K562 (cell line): Measurements from ENCODE around the gene MORC4. TPM values are rescaled to one million over a fixed set of nuclear protein-coding genes. Genes with fewer than 3 reads are reported as not detected.

Experiments
- ATAC-seq: fragments of 200-7000 bp; cut with Tn5 transposase; 3 replicates; pipeline ENCODE4 v1.9.1; 2020; ENCODE audit warnings: moderate library complexity
- BruUV-seq: library from RNA; stranded (reverse); fragments of 400-500 nt; replicated peaks from 2 replicates; lab custom pipeline; 2021; lab: Mats Ljungman, UMichigan
- CTCF ChIA-PET: fragments of 300-600 bp; formaldehyde crosslinking; extraction: SDS; loops from one replicate; lab custom pipeline; 2021; ENCODE audit warnings: low intra/inter-chr PET ratio; lab: Yijun Ruan, JAX
- POLR2A ChIA-PET: fragments of 300-600, 350-650 bp; sonication (Branson Sonifier 250); formaldehyde crosslinking; extraction: SDS; loops from one replicate; lab custom pipeline; 2021; ENCODE audit warnings: antibody characterized with exemption, inconsistent platforms; lab: Yijun Ruan, JAX
- DNase-seq, 4 experiments: peaks; one replicate each; pipeline versions ENCODE4 v3.0.0 to v3.0.0-alpha.2; 2011 to 2018; ENCODE audit warnings: low spot score in 3 of 4, mixed read lengths in 3 of 4; ENCODE audit errors: extremely low read depth in 1 of 4
- FAIRE-seq: peaks from 2 replicates; lab custom pipeline; 2011; peaks lifted over from hg19 to GRCh38; lab: Jason Lieb, UNC
- H2AFZ ChIP-seq: 2 replicates; pipeline ENCODE4 v1.6.0; 2011; ENCODE audit warnings: low read depth, low read length, control low read depth, inconsistent platforms
- H3K27ac ChIP-seq: fragments of 200-600 bp; 3 replicates; pipeline ENCODE4 v1.8.0; 2011; ENCODE audit warnings: low read depth, mild to moderate bottlenecking, control low read depth, inconsistent platforms, low read length, moderate library complexity, mixed read lengths; ENCODE audit errors: extremely low read depth
- H3K27me3 ChIP-seq, 2 experiments: fragments of 300-600 bp in 1 of 2; 2 replicates in 1 of 2; 3 replicates in 1 of 2; pipeline versions ENCODE4 v1.6.0 to v1.8.0; 2011; ENCODE audit warnings: inconsistent platforms in 2 of 2, low read length in 2 of 2, mild to moderate bottlenecking in 1 of 2, mixed read lengths in 1 of 2, moderate library complexity in 1 of 2; ENCODE audit not compliant: control insufficient read depth in 2 of 2, insufficient read depth in 2 of 2
- H3K36me3 ChIP-seq: fragments of 300-600 bp; 3 replicates; pipeline ENCODE4 v1.8.0; 2011; ENCODE audit warnings: mild to moderate bottlenecking, low read length, inconsistent platforms; ENCODE audit not compliant: control insufficient read depth, insufficient read depth
- H3K4me1 ChIP-seq, 2 experiments: fragments of 200-600 bp in 1 of 2; replicated peaks in 1 of 2; 2 replicates in 1 of 2; 3 replicates in 1 of 2; pipeline versions ENCODE4 v1.5.1 to v1.8.0; 2011; ENCODE audit warnings: inconsistent platforms in 2 of 2, low read length in 2 of 2, mild to moderate bottlenecking in 1 of 2, mixed read lengths in 1 of 2, moderate library complexity in 1 of 2; ENCODE audit not compliant: control insufficient read depth in 2 of 2, insufficient read depth in 2 of 2
- H3K4me2 ChIP-seq: 2 replicates; pipeline ENCODE4 v1.6.1; 2011; ENCODE audit warnings: low read length, control low read depth, inconsistent platforms, mixed read lengths; ENCODE audit not compliant: insufficient read depth
- H3K4me3 ChIP-seq: fragments of 200-600 bp; sonication (generic), shearing (Covaris generic); 2 replicates; pipeline ENCODE4 v1.5.1; 2016; ENCODE audit warnings: control low read depth, inconsistent platforms
- H3K79me2 ChIP-seq: fragments of 200-600 bp; 3 replicates; pipeline ENCODE4 v1.8.0; 2011; ENCODE audit warnings: low read length, inconsistent platforms; ENCODE audit not compliant: control insufficient read depth, insufficient read depth
- H3K9ac ChIP-seq, 2 experiments: 2 replicates each; pipeline versions ENCODE4 v1.6.0 to v1.6.1; 2011; ENCODE audit warnings: low read depth in 2 of 2, low read length in 2 of 2, control low read depth in 1 of 2, inconsistent platforms in 1 of 2, mild to moderate bottlenecking in 1 of 2, mixed read lengths in 1 of 2; ENCODE audit not compliant: insufficient read depth in 1 of 2
- H3K9me1 ChIP-seq: one replicate; pipeline ENCODE4 v1.6.0; 2011; ENCODE audit warnings: inconsistent platforms, mild to moderate bottlenecking, low read length, moderate library complexity; ENCODE audit not compliant: control insufficient read depth, insufficient read depth
- H3K9me3 ChIP-seq: replicated peaks from 2 replicates; pipeline ENCODE4 v1.5.1; 2011; ENCODE audit warnings: low read depth, low read length, inconsistent platforms; ENCODE audit not compliant: control insufficient read depth, insufficient read depth
- H4K20me1 ChIP-seq: replicated peaks from 2 replicates; pipeline ENCODE4 v1.6.1; 2011; ENCODE audit warnings: low read length, inconsistent platforms, mixed read lengths; ENCODE audit not compliant: control insufficient read depth, insufficient read depth
- CEBPG ChIP-seq, 3 experiments: fragments of 200-800 bp in 1 of 3; sonication (Bioruptor generic) in 1 of 3; sonication (generic) in 1 of 3; formaldehyde crosslinking in 1 of 3; IDR thresholded peaks in 2 of 3; conservative IDR thresholded peaks in 1 of 3; 2 replicates each; pipeline versions ENCODE4 v1.6.1 to v1.8.0; 2016 to 2022; ENCODE audit warnings: missing compliant biosample characterization in 2 of 3, missing genetic modification characterization in 2 of 3, mild to moderate bottlenecking in 1 of 3, missing genetic modification reagents in 1 of 3
- CHD2 ChIP-seq: IDR thresholded peaks from 2 replicates; pipeline ENCODE4 v1.6.1; 2011; ENCODE audit warnings: low read depth, low read length
- DPF2 ChIP-seq: fragments of 450-650 bp; IDR thresholded peaks from 2 replicates; pipeline ENCODE4 v1.6.1; 2016
- ERF ChIP-seq: fragments of 450-650 bp; formaldehyde crosslinking; IDR thresholded peaks from 2 replicates; pipeline ENCODE4 v1.4.0; 2020; ENCODE audit warnings: mild to moderate bottlenecking, mixed read lengths
- FOXK2 ChIP-seq, 2 experiments: fragments of 450-650 bp; IDR thresholded peaks in 1 of 2; conservative IDR thresholded peaks in 1 of 2; 2 replicates each; pipeline ENCODE4 v1.6.1; 2016; ENCODE audit warnings: low read depth in 2 of 2, mild to moderate bottlenecking in 1 of 2
- HIVEP1 ChIP-seq: fragments of 250-450 bp; sonication (Bioruptor Pico); IDR thresholded peaks from 2 replicates; pipeline ENCODE4 v1.4.0; 2020; ENCODE audit warnings: mild to moderate bottlenecking
- MCM3 ChIP-seq: fragments of 450-650 bp; IDR thresholded peaks from 2 replicates; pipeline ENCODE4 v1.6.1; 2016
- MYNN ChIP-seq, 2 experiments: sonication (generic); formaldehyde crosslinking in 1 of 2; IDR thresholded peaks; 2 replicates each; pipeline versions ENCODE4 v1.5.0 to v1.6.1; 2016 to 2020; ENCODE audit warnings: antibody characterized with exemption in 1 of 2, missing genetic modification reagents in 1 of 2
- NONO ChIP-seq, 2 experiments: fragments of 200-400 bp in 1 of 2; fragments of 450-650 bp in 1 of 2; formaldehyde crosslinking in 1 of 2; IDR thresholded peaks; 2 replicates each; pipeline ENCODE4 v1.6.1; 2017; ENCODE audit warnings: low read depth in 2 of 2, mild to moderate bottlenecking in 2 of 2, moderate library complexity in 2 of 2, low read length in 1 of 2
- NR1H2 ChIP-seq: sonication (generic); formaldehyde crosslinking; IDR thresholded peaks from 2 replicates; pipeline ENCODE4 v1.4.0; 2020; ENCODE audit warnings: mild to moderate bottlenecking, missing genetic modification reagents
- PATZ1 ChIP-seq: fragments of 250-450 bp; sonication (Bioruptor Pico); IDR thresholded peaks from 2 replicates; pipeline ENCODE4 v1.5.0; 2020; ENCODE audit warnings: mild to moderate bottlenecking, borderline replicate concordance
- SIN3B ChIP-seq: fragments of 450-650 bp; IDR thresholded peaks from 2 replicates; pipeline ENCODE4 v1.6.1; 2017; ENCODE audit warnings: low read depth, mild to moderate bottlenecking, moderate library complexity
- SOX6 ChIP-seq: fragments of 450-650 bp; IDR thresholded peaks from 2 replicates; pipeline ENCODE4 v1.6.1; 2014; ENCODE audit warnings: mild to moderate bottlenecking
- TAF15 ChIP-seq: fragments of 200-400 bp; formaldehyde crosslinking; IDR thresholded peaks from 2 replicates; pipeline ENCODE4 v1.6.1; 2017; ENCODE audit warnings: mild to moderate bottlenecking, low read depth, low read length, moderate library complexity
- ZBTB7A ChIP-seq: IDR thresholded peaks from 2 replicates; pipeline ENCODE4 v1.6.1; 2011; ENCODE audit warnings: low read depth, mild to moderate bottlenecking, low read length, moderate library complexity, borderline replicate concordance; ENCODE audit not compliant: control insufficient read depth
- ZNF384 ChIP-seq: IDR thresholded peaks from 2 replicates; pipeline ENCODE4 v1.6.1; 2012; ENCODE audit warnings: low read depth, low read length, improper control_type of control experiment
- WGBS: fragments of 100-300 bp; shearing (Covaris generic); methylation state at CpG from one replicate; pipeline ENCODE4 v1.1.6; 2016; ENCODE audit warnings: low coverage, mixed read lengths; ENCODE audit not compliant: insufficient coverage; ENCODE audit errors: missing lambda C conversion rate; 5-methylcytosine and 5-hydroxymethylcytosine counted together
- in situ Hi-C: fragments of 300-500 bp; cut with MboI; formaldehyde crosslinking; loops from 4 replicates; pipeline ENCODE4 v1.15.0; 2018; ENCODE audit warnings: inconsistent platforms, mixed read lengths
- intact Hi-C: fragments of 100-400 bp; cut with micrococcal nuclease; formaldehyde crosslinking; loops from 2 replicates; pipeline ENCODE4 v1.14.2; 2022
- polyA plus RNA-seq, 8 experiments: library from polyadenylated mRNA; depleted of rRNA in 4 of 8; stranded (reverse) in 5 of 8; unstranded in 3 of 8; fragments of >200 nt; fragmentation: Nextera tagmentation in 2 of 8; fragmentation: Illumina TruSeq in 1 of 8; extraction: Ambion mirVana in 2 of 8; extraction: Trizol in 1 of 8; gene quantifications; 2 replicates each; pipeline versions ENCODE4 v1.2.1 to v1.2.3, GENCODE V29; 2011 to 2014; ENCODE audit warnings: inconsistent platforms in 1 of 8, missing spikeins in 1 of 8
- total RNA-seq, 7 experiments: library from RNA; depleted of rRNA in 6 of 7; stranded (reverse); fragments of >200 nt in 6 of 7; fragmentation: Illumina TruSeq in 2 of 7; extraction: Trizol in 2 of 7; gene quantifications; 2 replicates each; pipeline versions ENCODE4 v1.2.1 to v1.2.3, GENCODE V29; 2011 to 2021; ENCODE audit warnings: low replicate concordance in 1 of 7

MORC4 gene
- total and polyA plus RNA-seq, 9 of the 15 experiments (the other 6 are each of a cell fraction or from before 2014, with no cell fraction given): 0.04 to 0.53 (median 0.18) TPM

- TF ChIP-seq PATZ1 (CRISPR knock-in tag) (no peak), MCM3 (no peak), ZBTB7A (no peak), HIVEP1 (CRISPR knock-in tag) (no peak), ERF (CRISPR knock-in tag) (no peak), SOX6 (no peak), CHD2 (no peak), MYNN (IDR thresholded peaks at IDR 0.05) (no peak), MYNN (CRISPR knock-in tag; IDR thresholded peaks at IDR 0.05) (no peak), FOXK2 (conservative IDR thresholded peaks at IDR 0.05 in 1 of 2, IDR thresholded peaks at IDR 0.05 in 1 of 2; ENCODE audit: low read depth in 2 of 2) (no peak), NR1H2 (no peak), CEBPG (CRISPR knock-in tag; IDR thresholded peaks at IDR 0.05) (no peak), CEBPG (tag; conservative IDR thresholded peaks at IDR 0.05 in 1 of 2, IDR thresholded peaks at IDR 0.05 in 1 of 2) (no peak), SIN3B (no peak), ZNF384 (no peak), NONO (IDR thresholded peaks at IDR 0.05; ENCODE audit: low read depth in 2 of 2, low read length in 1 of 2) (no peak), DPF2 (no peak), TAF15 (no peak)
Observed at GRCh38 chrX:106959901-106960300, 40.1 kb downstream of the MORC4 start.

More at GRCh38 chrX:106959901-106960300, 40.1 kb downstream of the MORC4 start:
- Histone ChIP-seq H3K4me3 (no peak overlapping the region), H2AFZ (no peak overlapping the region), H3K9ac (no peak overlapping the region), H3K9me3 (no peaks in the 10 kb centered on the region), H3K36me3 (no peaks in the 10 kb centered on the region), H3K4me2 (no peak overlapping the region), H3K27ac (no peak overlapping the region), H4K20me1 (no peaks in the 10 kb centered on the region), H3K4me1 (no peaks in the 10 kb centered on the region), H3K9me1 (no peaks in the 10 kb centered on the region), H3K27me3 (no peaks in the 10 kb centered on the region), H3K79me2 (no peaks in the 10 kb centered on the region)
- POLR2A ChIA-PET: no interaction called here
- ATAC-seq (no peak), FAIRE-seq (no peak), DNase-seq (no peak)
- in situ Hi-C loops: no loop called here
- CTCF ChIA-PET: interaction anchor here (0.6 kb wide), 1 partner anchor 61 kb away, joined by 3 read pairs; no protein-coding TSS in a partner anchor
- intact Hi-C loops: no loop called here
- BruUV-seq: no TSS peak
- 0% methylated on average over 2 of the region's 2 CpGs for WGBS
